GM21528 (cell line): Measurements from ENCODE around the gene CFAP43.

Experiments
- ATAC-seq: cut with Tn5 transposase; IDR thresholded peaks from one replicate; pipeline ENCODE4 v1.9.1; 2021; ENCODE audit warnings: mild to moderate bottlenecking, moderate library complexity; ENCODE audit not compliant: unreplicated experiment, low FRiP score

The CFAP43 gene

GRCh38 chr10:104099941-104100340 lies 132.2 kb downstream of the CFAP43 start:
- no peak for ATAC-seq

- ATAC-seq = no peak
Measured at GRCh38 chr10:104099269-104099668, 132.9 kb downstream of the CFAP43 start.

GRCh38 chr10:104098358-104098925 lies 133.7 kb downstream of the CFAP43 start:
- no peak for ATAC-seq

GRCh38 chr10:104096692-104097091 lies 135.5 kb downstream of the CFAP43 start:
- ATAC-seq = no peak

DNA sequence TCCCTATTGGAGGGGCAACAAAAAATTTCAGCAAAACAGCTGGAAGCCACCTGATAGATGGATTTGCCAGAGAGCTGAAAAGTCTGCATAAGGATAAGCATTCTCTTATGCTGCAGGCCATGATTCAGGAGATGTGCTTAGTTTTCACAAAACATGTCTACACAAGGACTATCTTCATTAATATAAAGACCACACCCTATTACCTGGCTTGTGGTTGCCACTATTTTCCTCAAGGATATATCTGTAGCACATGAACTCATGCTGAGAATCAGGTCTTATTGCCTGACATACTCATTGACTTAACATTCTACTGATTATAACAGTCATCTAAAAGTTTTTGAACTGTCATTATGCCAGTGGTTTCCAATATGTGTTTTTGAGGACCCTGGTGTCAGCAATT lies 139.4 kb downstream of the CFAP43 start:
- no peak for ATAC-seq

GRCh38 chr10:104090611-104091010 lies 141.6 kb downstream of the CFAP43 start:
- no peak for ATAC-seq

GRCh38 chr10:104089621-104090020 lies 142.5 kb downstream of the CFAP43 start:
- no peak for ATAC-seq

DNA sequence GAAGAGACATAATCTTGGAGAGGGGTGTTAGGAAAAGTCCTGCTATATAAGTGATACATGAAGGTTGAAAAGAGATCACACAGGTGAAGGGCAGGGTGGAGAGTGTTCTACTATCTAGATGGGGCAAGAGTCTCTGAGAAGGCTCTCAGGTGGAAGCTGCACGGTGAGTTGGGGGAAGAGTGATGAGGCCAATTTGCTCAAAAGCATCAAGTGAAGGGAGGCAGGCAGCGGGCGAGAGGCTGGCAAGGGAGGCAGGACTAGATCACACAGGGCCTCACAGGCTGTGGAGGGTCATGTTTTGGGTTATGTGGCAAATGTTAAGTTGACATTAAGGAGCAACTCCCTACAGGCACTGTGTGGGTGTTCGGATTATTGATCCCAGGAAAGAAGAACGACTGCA lies 143.9 kb downstream of the CFAP43 start:
- no peak for ATAC-seq

GRCh38 chr10:104085801-104086400 lies 146.3 kb downstream of the CFAP43 start, which contains the start of gene COL17A1:
Gene COL17A1 (minus strand): TSS chr10:104085880. CDS start chr10:104080673, 5,207 bp downstream.
- ATAC-seq = no peak

- ATAC-seq = no peak
Measured at GRCh38 chr10:104084482-104085142, 147.6 kb downstream of the CFAP43 start.

GRCh38 chr10:104081998-104082397 lies 150.2 kb downstream of the CFAP43 start:
- no peak for ATAC-seq

GRCh38 chr10:104080762-104081161 lies 151.4 kb downstream of the CFAP43 start:
- ATAC-seq = no peak
